SK-N-SH (cell line): Measurements from ENCODE around the gene ALDH18A1. TPM values are rescaled to one million over a fixed set of nuclear protein-coding genes. Genes with fewer than 3 reads are reported as not detected.
"Not testable (repeated sequence)": the region's sequence is repeated elsewhere in the genome, so short reads cannot be mapped to it uniquely, and the experiment has no call there.

ENCODE experiments used
- CTCF ChIA-PET: fragments of 300-600, 350-600 bp; formaldehyde crosslinking; extraction: SDS; loops from one replicate; lab custom pipeline; 2021; lab: Yijun Ruan, JAX
- POLR2A ChIA-PET: fragments of 350-600 bp; sonication (Branson Sonifier 250); formaldehyde crosslinking; extraction: SDS; loops from one replicate; lab custom pipeline; 2020; ENCODE audit warnings: antibody characterized with exemption, inconsistent platforms; lab: Yijun Ruan, JAX
- DNase-seq: peaks from one replicate; pipeline ENCODE4 v3.0.0; 2012
- H2AFZ ChIP-seq: fragments of 200-600 bp; sonication (generic); 2 replicates; pipeline ENCODE4 v1.8.1; 2016; ENCODE audit warnings: antibody characterized with exemption, mild to moderate bottlenecking, low read depth
- H3F3A ChIP-seq: fragments of 200-600 bp; sonication (generic); replicated peaks from 2 replicates; pipeline ENCODE3; 2016; ENCODE audit warnings: antibody characterized with exemption, mild to moderate bottlenecking; ENCODE audit not compliant: insufficient read depth
- H3K27ac ChIP-seq, 2 experiments: fragments of 200-500 bp in 1 of 2; fragments of 200-600 bp in 1 of 2; sonication (Bioruptor generic) in 1 of 2; sonication (generic), shearing (Covaris generic) in 1 of 2; 2 replicates each; pipeline versions ENCODE4 v1.5.1 to v1.6.1; 2014 to 2016; ENCODE audit warnings: low read depth in 2 of 2, inconsistent platforms in 1 of 2, low read length in 1 of 2, mild to moderate bottlenecking in 1 of 2, mixed read lengths in 1 of 2
- H3K27me3 ChIP-seq: fragments of 200-600 bp; sonication (generic), shearing (Covaris generic); 2 replicates; pipeline ENCODE4 v1.6.1; 2016; ENCODE audit warnings: mixed run types; ENCODE audit not compliant: insufficient read depth
- H3K36me3 ChIP-seq, 2 experiments: fragments of 200-500 bp in 1 of 2; fragments of 200-600 bp in 1 of 2; sonication (Bioruptor generic) in 1 of 2; sonication (generic) in 1 of 2; replicated peaks in 1 of 2; 2 replicates each; pipeline versions ENCODE3 to v1.5.1; 2014 to 2016; ENCODE audit warnings: low read length in 1 of 2, mild to moderate bottlenecking in 1 of 2; ENCODE audit not compliant: insufficient read depth in 2 of 2, control insufficient read depth in 1 of 2
- H3K4me1 ChIP-seq, 2 experiments: fragments of 200-500 bp in 1 of 2; fragments of 200-600 bp in 1 of 2; sonication (Bioruptor generic) in 1 of 2; sonication (generic), shearing (Covaris generic) in 1 of 2; 2 replicates each; pipeline versions ENCODE4 v1.5.1 to v1.6.1; 2014 to 2016; ENCODE audit warnings: low read depth in 1 of 2, low read length in 1 of 2, mixed run types in 1 of 2; ENCODE audit not compliant: insufficient read depth in 2 of 2, control insufficient read depth in 1 of 2
- H3K4me2 ChIP-seq: fragments of 200-600 bp; sonication (generic), shearing (Covaris generic); 2 replicates; pipeline ENCODE4 v1.6.1; 2017; ENCODE audit warnings: mixed run types
- H3K4me3 ChIP-seq, 2 experiments: fragments of 200-500 bp in 1 of 2; fragments of 200-600 bp in 1 of 2; sonication (Bioruptor generic) in 1 of 2; sonication (generic), shearing (Covaris generic) in 1 of 2; 2 replicates each; pipeline versions ENCODE4 v1.5.1 to v1.8.1; 2014 to 2016; ENCODE audit warnings: low read depth in 2 of 2, inconsistent platforms in 1 of 2, low read length in 1 of 2, mild to moderate bottlenecking in 1 of 2, mixed read lengths in 1 of 2, moderate library complexity in 1 of 2
- H3K79me2 ChIP-seq: fragments of 200-600 bp; sonication (generic); 2 replicates; pipeline ENCODE4 v1.8.1; 2017; ENCODE audit warnings: mild to moderate bottlenecking; ENCODE audit not compliant: insufficient read depth
- H3K9ac ChIP-seq: fragments of 200-600 bp; sonication (generic); 2 replicates; pipeline ENCODE4 v1.6.1; 2017; ENCODE audit warnings: mixed run types
- H3K9me2 ChIP-seq: fragments of 200-600 bp; sonication (generic); 2 replicates; pipeline ENCODE4 v1.6.1; 2017; ENCODE audit warnings: mixed run types
- H3K9me3 ChIP-seq: fragments of 200-600 bp; sonication (generic); 2 replicates; pipeline ENCODE4 v1.6.1; 2017; ENCODE audit warnings: mixed run types, mild to moderate bottlenecking, moderate library complexity
- H4K20me1 ChIP-seq: fragments of 200-600 bp; sonication (generic); 2 replicates; pipeline ENCODE4 v1.6.1; 2017; ENCODE audit warnings: mild to moderate bottlenecking, mixed run types; ENCODE audit not compliant: insufficient read depth
- EZH2phosphoT487 ChIP-seq: fragments of 200-600 bp; sonication (generic); IDR thresholded peaks from 2 replicates; pipeline ENCODE4 v1.6.1; 2017; ENCODE audit warnings: low read depth, mixed run types, mild to moderate bottlenecking, antibody characterized with exemption, moderate library complexity, borderline replicate concordance
- GATA2 ChIP-seq: sonication (generic); formaldehyde crosslinking; IDR thresholded peaks from 2 replicates; pipeline ENCODE4 v1.5.0; 2020; ENCODE audit warnings: mild to moderate bottlenecking, missing genetic modification reagents
- JUND ChIP-seq: IDR thresholded peaks from 2 replicates; pipeline ENCODE4 v1.4.0; 2012
- NFIC ChIP-seq: IDR thresholded peaks from 2 replicates; pipeline ENCODE4 v1.4.0; 2012; ENCODE audit warnings: borderline replicate concordance
- POLR2AphosphoS5 ChIP-seq: IDR thresholded peaks from 2 replicates; pipeline ENCODE4 v1.6.1; 2012; ENCODE audit warnings: low read depth, low read length
- RAD21 ChIP-seq: IDR thresholded peaks from 2 replicates; pipeline ENCODE4 v1.6.1; 2012; ENCODE audit warnings: mild to moderate bottlenecking, low read length
- RFX5 ChIP-seq: IDR thresholded peaks from 2 replicates; pipeline ENCODE4 v1.6.1; 2012; ENCODE audit warnings: mild to moderate bottlenecking, improper control_type of control experiment, low read length
- RXRA ChIP-seq: IDR thresholded peaks from 2 replicates; pipeline ENCODE4 v1.4.0; 2012; ENCODE audit warnings: low read depth, mild to moderate bottlenecking, borderline replicate concordance
- TAF1 ChIP-seq: IDR thresholded peaks from 2 replicates; pipeline ENCODE4 v1.6.1; 2012; ENCODE audit warnings: low read depth, mild to moderate bottlenecking, low read length, moderate library complexity, borderline replicate concordance
- TCF12 ChIP-seq: IDR thresholded peaks from 2 replicates; pipeline ENCODE4 v1.4.0; 2012
- WGBS: methylation state at CpG from one replicate; pipeline ENCODE4 v1.1.6; 2017; ENCODE audit warnings: low lambda C conversion rate; 5-methylcytosine and 5-hydroxymethylcytosine counted together
- polyA plus RNA-seq, 3 experiments: library from polyadenylated mRNA; depleted of rRNA; stranded (reverse); fragments of >200 nt; gene quantifications; 2 replicates each; pipeline ENCODE4 v1.2.3, GENCODE V29; 2012
- TF ChIP-seq, protein P1 (sequence below): IDR thresholded peaks from 2 replicates; pipeline ENCODE4 v1.4.0; 2012; ENCODE audit warnings: low read depth, borderline replicate concordance
- TF ChIP-seq, protein P2 (sequence below): fragments of 150-350 bp; IDR thresholded peaks from 2 replicates; pipeline ENCODE4 v1.6.1; 2016; ENCODE audit warnings: mild to moderate bottlenecking, low read depth, low read length
- TF ChIP-seq, protein P3 (sequence below): IDR thresholded peaks from 2 replicates; pipeline ENCODE4 v1.4.0; 2012; ENCODE audit warnings: low read depth

The ALDH18A1 gene
- polyA plus RNA-seq, 1 of the 3 experiments (the other 2 are of a cell fraction): 59.5 TPM

DNA sequence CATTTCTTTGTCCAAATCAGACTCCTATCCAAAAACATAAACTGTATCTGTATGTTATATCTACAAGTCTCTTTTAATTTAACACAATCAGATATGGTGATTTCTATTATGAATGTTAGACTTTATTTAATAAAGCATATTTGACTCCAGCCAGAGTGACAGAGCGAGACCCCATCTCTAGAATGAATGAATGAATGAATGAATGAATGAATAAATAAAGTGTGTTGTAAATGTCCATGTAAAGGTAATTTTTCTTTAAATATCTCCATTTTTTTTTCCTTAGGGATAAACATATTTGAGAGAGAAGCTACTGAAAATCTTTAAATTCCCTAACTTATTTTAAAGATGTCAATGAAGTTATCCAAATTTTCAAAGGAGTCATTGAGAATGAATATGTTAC is 18.1 kb upstream of the ALDH18A1 start:
- ChIA-PET POLR2A (no interaction called here), CTCF (interaction anchor here (0.6 kb wide), 1 partner anchor 19 kb away, joined by 4 read pairs; no protein-coding TSS in a partner anchor)
- no peak for TF ChIP-seq EZH2phosphoT487
- TF ChIP-seq RFX5: no peak
- no peak for TF ChIP-seq RAD21
- TF ChIP-seq TCF12: no peak
- TF ChIP-seq JUND: no peak
- TF ChIP-seq, protein P1, sequence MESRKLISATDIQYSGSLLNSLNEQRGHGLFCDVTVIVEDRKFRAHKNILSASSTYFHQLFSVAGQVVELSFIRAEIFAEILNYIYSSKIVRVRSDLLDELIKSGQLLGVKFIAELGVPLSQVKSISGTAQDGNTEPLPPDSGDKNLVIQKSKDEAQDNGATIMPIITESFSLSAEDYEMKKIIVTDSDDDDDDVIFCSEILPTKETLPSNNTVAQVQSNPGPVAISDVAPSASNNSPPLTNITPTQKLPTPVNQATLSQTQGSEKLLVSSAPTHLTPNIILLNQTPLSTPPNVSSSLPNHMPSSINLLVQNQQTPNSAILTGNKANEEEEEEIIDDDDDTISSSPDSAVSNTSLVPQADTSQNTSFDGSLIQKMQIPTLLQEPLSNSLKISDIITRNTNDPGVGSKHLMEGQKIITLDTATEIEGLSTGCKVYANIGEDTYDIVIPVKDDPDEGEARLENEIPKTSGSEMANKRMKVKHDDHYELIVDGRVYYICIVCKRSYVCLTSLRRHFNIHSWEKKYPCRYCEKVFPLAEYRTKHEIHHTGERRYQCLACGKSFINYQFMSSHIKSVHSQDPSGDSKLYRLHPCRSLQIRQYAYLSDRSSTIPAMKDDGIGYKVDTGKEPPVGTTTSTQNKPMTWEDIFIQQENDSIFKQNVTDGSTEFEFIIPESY: no peak
- no peak for TF ChIP-seq GATA2
- TF ChIP-seq, protein P2, sequence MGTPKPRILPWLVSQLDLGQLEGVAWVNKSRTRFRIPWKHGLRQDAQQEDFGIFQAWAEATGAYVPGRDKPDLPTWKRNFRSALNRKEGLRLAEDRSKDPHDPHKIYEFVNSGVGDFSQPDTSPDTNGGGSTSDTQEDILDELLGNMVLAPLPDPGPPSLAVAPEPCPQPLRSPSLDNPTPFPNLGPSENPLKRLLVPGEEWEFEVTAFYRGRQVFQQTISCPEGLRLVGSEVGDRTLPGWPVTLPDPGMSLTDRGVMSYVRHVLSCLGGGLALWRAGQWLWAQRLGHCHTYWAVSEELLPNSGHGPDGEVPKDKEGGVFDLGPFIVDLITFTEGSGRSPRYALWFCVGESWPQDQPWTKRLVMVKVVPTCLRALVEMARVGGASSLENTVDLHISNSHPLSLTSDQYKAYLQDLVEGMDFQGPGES: no peak
- TF ChIP-seq NFIC: no peak
- TF ChIP-seq RXRA: no peak
- TF ChIP-seq, protein P3, sequence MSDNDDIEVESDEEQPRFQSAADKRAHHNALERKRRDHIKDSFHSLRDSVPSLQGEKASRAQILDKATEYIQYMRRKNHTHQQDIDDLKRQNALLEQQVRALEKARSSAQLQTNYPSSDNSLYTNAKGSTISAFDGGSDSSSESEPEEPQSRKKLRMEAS: no peak
- no peak for TF ChIP-seq TAF1
- no peak for TF ChIP-seq POLR2AphosphoS5
- H3K36me3 ChIP-seq: peaks cover 38 to 45% of the 10 kb centered on the region in 2 experiments
- DNase-seq: no peak
- no peaks in the 10 kb centered on the region; the same call in 1 of the 2 replicates for H3K9me2 ChIP-seq
- no peak overlapping the region for H3K4me3 ChIP-seq
- no peak overlapping the region for H2AFZ ChIP-seq
- no peak overlapping the region for H3K27ac ChIP-seq
- no peaks in the 10 kb centered on the region for H3K9me3 ChIP-seq
- no peak overlapping the region for H3K4me2 ChIP-seq
- H4K20me1 ChIP-seq: no peaks in the 10 kb centered on the region
- H3K9ac ChIP-seq: no peak overlapping the region
- no peaks in the 10 kb centered on the region for H3F3A ChIP-seq
- no peaks in the 10 kb centered on the region for H3K79me2 ChIP-seq
- 98% methylated on average over 1 of the region's 1 CpG for WGBS
- H3K4me1 ChIP-seq: no peaks in the 10 kb centered on the region
- H3K27me3 ChIP-seq: no peaks in the 10 kb centered on the region

DNA sequence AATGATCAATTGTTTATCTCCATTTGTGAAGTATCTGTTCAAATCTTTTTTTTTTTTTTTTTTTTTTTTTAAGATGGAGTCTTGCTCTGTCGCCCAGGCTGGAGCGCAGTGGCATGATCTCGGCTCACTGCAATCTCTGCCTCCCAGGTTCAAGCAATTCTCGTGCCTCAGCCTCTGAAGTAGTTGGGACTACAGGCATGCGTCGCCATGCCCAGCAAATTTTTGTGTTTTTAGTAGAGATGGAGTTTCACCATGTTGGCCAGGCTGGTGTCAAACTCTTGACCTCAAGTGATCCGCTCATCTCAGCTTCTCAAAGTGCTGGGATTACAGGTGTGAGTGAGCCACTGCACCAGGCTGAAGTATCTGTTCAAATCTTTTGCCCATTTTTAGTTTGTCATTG is 16.1 kb upstream of the ALDH18A1 start:
- 99% methylated on average over 7 of the region's 7 CpGs for WGBS
- H3K9me2 ChIP-seq, H3K27me3 ChIP-seq, H4K20me1 ChIP-seq, H3K4me2 ChIP-seq, H2AFZ ChIP-seq, H3K9me3 ChIP-seq, POLR2A ChIA-PET, H3K9ac ChIP-seq, H3K27ac ChIP-seq, H3K79me2 ChIP-seq, DNase-seq, H3K4me3 ChIP-seq, H3F3A ChIP-seq, H3K4me1 ChIP-seq: not testable (repeated sequence)
- peaks cover 34 to 38% of the 10 kb centered on the region in 2 experiments for H3K36me3 ChIP-seq
- CTCF ChIA-PET: interaction anchor here (0.7 kb wide), 1 partner anchor 8 kb away, joined by 3 read pairs; no protein-coding TSS in a partner anchor
